OCI-LY7 (cell line): Measurements from ENCODE around the gene CFAP58.

ENCODE experiments used
- EZH2phosphoT487 ChIP-seq: fragments of 200-600 bp; sonication (generic); IDR thresholded peaks from 2 replicates; pipeline ENCODE4 v1.6.1; 2018; ENCODE audit warnings: low read depth, borderline replicate concordance, mild to moderate bottlenecking, mixed run types, antibody characterized with exemption, low read length, moderate library complexity, mixed read lengths
- TF ChIP-seq, protein P1 (sequence below): fragments of 200-600 bp; sonication (generic); conservative IDR thresholded peaks from 2 replicates; pipeline ENCODE4 v1.5.1; 2014; ENCODE audit warnings: mild to moderate bottlenecking, antibody characterized with exemption, low read length, moderate library complexity, mixed read lengths

DNA sequence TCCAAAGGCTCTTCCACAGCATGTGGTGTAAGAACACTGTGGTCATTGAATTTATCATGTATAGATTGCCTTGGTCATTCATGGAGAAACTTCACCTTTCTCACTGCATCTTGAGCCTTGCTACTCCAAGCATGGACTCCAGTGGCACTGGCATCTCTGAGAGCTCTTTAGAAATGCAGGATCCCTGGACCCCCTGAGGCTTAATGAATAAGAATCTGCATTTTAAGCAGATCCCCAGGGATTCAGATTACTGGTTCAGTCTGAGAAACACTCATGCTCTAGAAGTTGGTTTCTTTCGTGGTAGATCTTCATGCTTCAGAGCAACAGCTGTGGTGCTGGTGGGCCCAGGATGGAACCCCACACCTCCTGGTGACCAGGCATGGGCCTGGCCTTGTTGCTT, 63.2 kb downstream of the CFAP58 start:
- TF ChIP-seq, protein P1, sequence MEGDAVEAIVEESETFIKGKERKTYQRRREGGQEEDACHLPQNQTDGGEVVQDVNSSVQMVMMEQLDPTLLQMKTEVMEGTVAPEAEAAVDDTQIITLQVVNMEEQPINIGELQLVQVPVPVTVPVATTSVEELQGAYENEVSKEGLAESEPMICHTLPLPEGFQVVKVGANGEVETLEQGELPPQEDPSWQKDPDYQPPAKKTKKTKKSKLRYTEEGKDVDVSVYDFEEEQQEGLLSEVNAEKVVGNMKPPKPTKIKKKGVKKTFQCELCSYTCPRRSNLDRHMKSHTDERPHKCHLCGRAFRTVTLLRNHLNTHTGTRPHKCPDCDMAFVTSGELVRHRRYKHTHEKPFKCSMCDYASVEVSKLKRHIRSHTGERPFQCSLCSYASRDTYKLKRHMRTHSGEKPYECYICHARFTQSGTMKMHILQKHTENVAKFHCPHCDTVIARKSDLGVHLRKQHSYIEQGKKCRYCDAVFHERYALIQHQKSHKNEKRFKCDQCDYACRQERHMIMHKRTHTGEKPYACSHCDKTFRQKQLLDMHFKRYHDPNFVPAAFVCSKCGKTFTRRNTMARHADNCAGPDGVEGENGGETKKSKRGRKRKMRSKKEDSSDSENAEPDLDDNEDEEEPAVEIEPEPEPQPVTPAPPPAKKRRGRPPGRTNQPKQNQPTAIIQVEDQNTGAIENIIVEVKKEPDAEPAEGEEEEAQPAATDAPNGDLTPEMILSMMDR: no peak
- no peak for TF ChIP-seq EZH2phosphoT487
